ENCODE results near the gene IL20RA. TPM values are rescaled to one million over a fixed set of nuclear protein-coding genes. Genes with fewer than 3 reads are reported as not detected.
A peak's percentile ranks its signal among the peaks of the same experiment; 100 is the strongest.

The IL20RA gene
- total RNA-seq, 1 donor from 2014 or later: 13.3 TPM

- intact Hi-C loops (cut with DNase I): no loop called here
- Histone ChIP-seq H3K27ac (no peak overlapping the region), H3K36me3 (peaks cover 6% of the 10 kb centered on the region), H3K4me3 (no peak overlapping the region), H3K9me3 (no peaks in the 10 kb centered on the region), H3K27me3 (no peaks in the 10 kb centered on the region), H3K4me1 (no peaks in the 10 kb centered on the region)
- no peak for DNase-seq
- no peak for TF ChIP-seq CTCF (IDR thresholded peaks at IDR 0.05)
- ATAC-seq: no peak
Measured at GRCh38 chr6:137016356-137016755, 28.4 kb downstream of the IL20RA start.

- ATAC-seq (no peak), DNase-seq (no peak)
- Histone ChIP-seq H3K4me1 (no peaks in the 10 kb centered on the region), H3K9me3 (no peaks in the 10 kb centered on the region), H3K4me3 (no peak overlapping the region), H3K27me3 (no peaks in the 10 kb centered on the region), H3K36me3 (peaks cover 6% of the 10 kb centered on the region), H3K27ac (no peak overlapping the region)
- no peak for TF ChIP-seq CTCF (IDR thresholded peaks at IDR 0.05)
- intact Hi-C loops (cut with DNase I): no loop called here
Measured at GRCh38 chr6:137015943-137016342, 28.8 kb downstream of the IL20RA start.

- no peak overlapping the region for H3K27ac ChIP-seq
- DNase-seq (no peak), ATAC-seq (no peak)
- intact Hi-C loops (cut with DNase I): no loop called here
- no peaks in the 10 kb centered on the region for H3K9me3 ChIP-seq
- no peak overlapping the region for H3K4me3 ChIP-seq
- TF ChIP-seq CTCF (IDR thresholded peaks at IDR 0.05): peak; percentile 38
- no peaks in the 10 kb centered on the region for H3K4me1 ChIP-seq
- peaks cover 6% of the 10 kb centered on the region for H3K36me3 ChIP-seq
- H3K27me3 ChIP-seq: no peaks in the 10 kb centered on the region
Measured at GRCh38 chr6:137013738-137014602, 30.8 kb downstream of the IL20RA start.

GRCh38 chr6:137013031-137013430 is 31.7 kb downstream of the IL20RA start:
- H3K4me1 ChIP-seq: no peaks in the 10 kb centered on the region
- no peaks in the 10 kb centered on the region for H3K9me3 ChIP-seq
- H3K27me3 ChIP-seq: no peaks in the 10 kb centered on the region
- DNase-seq (no peak), ATAC-seq (no peak)
- no peak overlapping the region for H3K4me3 ChIP-seq
- TF ChIP-seq CTCF (IDR thresholded peaks at IDR 0.05): no peak
- intact Hi-C loops (cut with DNase I): no loop called here
- H3K36me3 ChIP-seq: peaks cover 6% of the 10 kb centered on the region
- no peak overlapping the region for H3K27ac ChIP-seq

GRCh38 chr6:137011406-137011805 is 33.4 kb downstream of the IL20RA start:
- H3K27me3 ChIP-seq: no peaks in the 10 kb centered on the region
- no peak overlapping the region for H3K27ac ChIP-seq
- intact Hi-C loops (cut with DNase I): no loop called here
- ATAC-seq: no peak
- no peak for TF ChIP-seq CTCF (IDR thresholded peaks at IDR 0.05)
- H3K4me1 ChIP-seq: no peaks in the 10 kb centered on the region
- no peak for DNase-seq
- H3K9me3 ChIP-seq: no peaks in the 10 kb centered on the region
- peaks cover 6% of the 10 kb centered on the region for H3K36me3 ChIP-seq
- no peak overlapping the region for H3K4me3 ChIP-seq
